Measurements from ENCODE around the gene AHI1.

The AHI1 gene

DNA sequence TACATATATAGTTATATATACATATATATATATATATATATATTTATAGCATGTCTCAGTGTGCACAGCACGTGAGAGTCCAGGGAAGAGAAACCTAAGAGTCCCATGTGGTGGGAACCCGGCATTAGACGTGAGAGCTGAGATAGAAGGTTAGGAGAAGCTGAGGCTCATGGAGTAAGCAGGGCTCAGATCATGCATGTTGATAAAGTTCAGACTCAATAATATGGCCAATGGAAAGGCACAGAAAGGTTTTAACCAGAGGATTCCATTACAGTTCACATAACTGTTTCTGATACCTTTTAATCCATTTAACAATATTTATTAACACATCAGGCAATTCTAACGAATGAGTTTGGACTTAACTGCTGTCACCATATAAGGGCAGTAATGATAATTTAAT is 173.0 kb downstream of the AHI1 start:
- no peak for DNase-seq

DNA sequence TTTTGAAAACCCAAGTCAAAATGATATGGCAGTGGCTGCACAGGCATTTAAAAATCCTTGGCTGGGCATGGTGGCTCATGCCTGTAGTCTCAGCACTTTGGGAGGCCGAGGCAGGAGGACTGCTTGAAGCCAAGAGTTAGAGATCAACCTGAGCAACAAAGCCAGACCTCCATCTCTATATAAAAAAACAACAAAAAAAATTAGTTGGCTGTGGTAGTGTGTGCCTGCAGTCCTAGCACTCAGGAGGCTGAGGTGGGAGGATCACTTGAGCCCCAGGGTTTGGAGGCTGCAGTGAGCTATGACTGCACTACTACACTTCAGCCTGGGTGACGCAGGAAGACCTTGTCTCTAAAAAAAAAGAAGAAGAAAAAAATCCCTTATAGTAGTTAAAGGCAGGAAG is 173.6 kb downstream of the AHI1 start:
- no peak for DNase-seq

DNA sequence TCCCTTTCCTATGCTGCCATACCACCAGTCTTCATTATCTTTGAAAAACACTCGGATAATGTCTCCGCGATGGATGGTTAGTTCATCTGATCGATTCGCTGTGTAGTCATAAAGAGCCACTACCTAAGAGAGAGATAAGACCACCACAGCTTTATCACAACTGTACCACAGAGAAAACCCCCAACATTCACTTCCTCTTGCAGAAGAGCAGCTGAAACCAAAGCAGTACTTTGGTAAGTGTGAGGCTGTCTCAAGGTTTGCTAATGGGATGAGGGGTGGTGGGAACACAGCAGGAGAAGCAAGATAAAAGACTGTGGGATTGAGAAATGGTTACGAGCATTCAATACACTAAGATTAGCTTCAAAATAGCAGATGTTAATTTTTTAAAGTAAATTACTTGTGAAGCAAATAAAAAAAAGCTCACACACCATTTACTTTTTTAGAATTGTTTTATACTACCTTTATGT is 174.3 kb downstream of the AHI1 start:
- no peak for DNase-seq

DNA sequence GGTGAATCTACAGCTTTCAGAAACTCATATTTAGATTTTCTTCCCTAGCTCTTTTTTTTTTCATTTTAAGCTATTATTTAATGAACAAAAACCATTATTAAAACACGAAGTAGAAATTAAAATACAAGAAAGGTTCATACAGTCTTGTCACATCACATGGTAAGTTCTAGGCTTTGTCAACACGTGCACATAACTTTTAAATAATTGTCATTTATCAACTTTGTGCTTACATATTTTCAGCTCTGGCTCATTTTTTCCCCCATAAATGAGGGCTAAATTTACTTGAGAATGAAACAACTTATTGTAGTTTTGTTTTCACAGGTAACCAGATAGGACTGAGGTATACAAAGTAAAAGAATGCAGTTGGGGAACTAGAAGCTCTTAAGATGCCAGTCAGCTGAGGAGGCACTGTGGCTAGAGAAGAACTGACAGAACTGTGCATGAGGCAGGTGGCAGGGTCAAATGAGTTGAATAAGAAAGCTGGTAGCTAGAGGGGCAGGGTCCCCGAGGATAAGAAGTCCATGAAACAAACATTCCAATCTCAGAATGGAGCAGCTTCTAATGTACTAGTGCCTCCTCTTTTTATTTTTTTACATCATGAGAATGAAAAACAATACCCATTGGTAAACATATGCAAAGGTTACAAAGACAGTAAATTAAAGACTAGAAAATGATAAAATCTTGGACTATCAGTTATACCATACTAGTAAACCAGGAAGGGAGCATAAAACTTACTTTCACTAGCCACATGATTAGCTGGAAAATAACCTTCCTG is 174.9 kb downstream of the AHI1 start:
- no peak for DNase-seq

DNA sequence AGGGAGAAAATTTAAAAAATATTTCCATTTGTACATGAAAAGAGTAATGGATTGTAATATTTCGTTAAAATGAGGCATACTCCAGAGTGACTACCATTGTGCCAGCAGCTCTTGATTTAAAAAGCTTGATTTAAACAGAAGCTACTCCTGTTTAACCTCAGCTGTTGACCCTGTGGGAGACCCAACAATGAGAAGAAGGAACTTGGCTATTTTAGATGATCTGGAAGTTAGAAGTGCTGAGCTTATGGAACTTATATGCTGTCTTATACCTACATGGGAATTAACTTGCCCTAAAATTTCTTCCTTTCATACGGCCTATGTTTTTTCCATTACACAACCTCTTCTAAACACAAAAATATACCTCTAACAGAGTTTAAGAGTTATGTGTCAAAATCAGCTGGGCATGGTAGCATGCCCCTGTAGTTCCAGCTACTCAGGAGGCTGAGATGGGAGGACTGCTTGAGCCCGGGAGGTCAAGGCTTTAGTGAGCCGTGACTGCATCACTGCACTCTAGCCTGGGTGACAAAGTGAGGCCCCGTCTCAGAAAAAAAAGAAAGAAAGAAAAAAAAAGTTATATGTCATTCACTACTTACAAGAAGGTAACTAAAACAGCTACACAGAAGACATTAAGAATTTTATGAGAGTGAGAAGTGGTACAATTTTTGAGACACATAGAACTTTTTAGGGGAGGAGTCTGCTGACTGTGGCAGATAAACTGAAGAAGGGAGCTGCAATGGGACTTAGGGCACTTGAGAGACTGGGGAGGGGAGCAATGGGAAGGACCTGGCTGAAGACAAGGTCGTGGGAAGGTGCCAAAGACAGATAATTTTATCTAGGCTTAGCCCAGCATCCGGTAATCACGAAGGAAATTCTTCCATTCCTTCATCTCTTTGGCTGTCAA is 176.6 kb downstream of the AHI1 start:
- DNase-seq = no peak

DNA sequence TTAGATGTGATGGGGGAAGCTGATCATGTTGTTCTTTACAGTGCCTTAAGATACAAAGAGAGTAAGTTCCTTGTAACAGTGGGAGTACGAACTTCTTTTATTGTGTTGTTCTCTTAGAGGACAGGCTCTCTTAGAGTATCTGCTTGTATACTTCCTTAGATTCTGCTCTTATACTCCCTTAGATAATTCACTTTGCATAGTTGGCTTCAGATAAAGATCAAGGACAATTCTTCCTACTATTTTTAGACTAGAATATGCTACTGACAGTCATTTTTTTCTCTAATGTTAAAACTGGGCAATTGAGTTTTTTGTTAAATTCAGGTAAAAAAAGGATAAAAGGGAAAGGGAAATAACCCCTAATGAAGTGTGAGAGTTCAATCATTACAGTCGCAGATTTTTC is 177.7 kb downstream of the AHI1 start:
- DNase-seq = no peak

DNA sequence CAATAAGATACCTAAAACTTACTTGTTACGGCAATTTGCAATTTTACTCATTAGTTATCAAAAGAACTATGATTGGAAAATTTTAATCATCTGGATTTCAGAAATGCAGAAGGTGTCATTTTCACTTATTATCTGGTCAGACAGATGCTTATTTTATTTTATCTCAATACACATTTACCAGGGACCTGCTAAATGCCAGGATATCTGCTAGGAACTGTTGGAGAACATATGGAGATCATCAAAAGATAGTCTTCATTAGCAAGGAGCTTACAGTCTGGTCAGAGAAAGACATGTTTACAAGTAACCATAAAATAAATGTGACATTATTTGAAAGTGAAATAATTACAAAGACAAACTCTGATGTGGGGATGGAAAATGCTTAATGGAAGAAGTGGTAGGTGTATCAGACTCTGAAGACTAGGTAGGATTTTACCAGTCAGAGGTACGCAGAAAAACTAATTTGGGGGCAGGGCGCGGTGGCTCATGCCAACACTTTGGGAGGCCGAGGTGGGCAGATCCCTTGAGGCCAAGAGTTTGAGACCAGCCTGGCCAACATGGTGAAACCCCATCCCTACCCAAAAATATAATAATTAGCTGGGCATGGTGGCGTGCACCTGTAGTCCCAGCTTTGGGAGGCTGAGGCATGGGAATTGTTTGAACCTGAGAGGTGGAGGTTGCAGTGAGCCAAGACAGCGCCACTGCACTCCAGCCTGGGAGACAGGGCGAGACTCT is 178.6 kb downstream of the AHI1 start:
- no peak for DNase-seq

DNA sequence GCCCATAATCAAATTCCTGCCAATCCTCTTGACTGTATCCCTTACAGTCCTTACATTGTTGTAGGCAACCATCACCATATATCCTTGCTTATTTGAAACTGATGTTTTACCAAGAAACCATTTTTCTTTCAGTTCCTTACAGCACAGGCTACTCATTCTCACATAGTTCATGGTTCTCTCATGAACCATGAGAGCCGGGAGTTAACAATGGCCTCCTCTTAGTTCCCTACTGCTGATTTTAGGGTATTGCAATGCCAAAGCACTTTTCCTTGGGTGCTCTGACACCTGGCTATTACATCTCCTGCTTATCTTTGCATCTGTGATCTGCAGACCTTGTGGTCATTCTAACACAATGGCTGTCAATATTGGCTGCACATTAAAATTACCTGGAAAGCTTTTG is 183.0 kb downstream of the AHI1 start:
- no peak for DNase-seq

DNA sequence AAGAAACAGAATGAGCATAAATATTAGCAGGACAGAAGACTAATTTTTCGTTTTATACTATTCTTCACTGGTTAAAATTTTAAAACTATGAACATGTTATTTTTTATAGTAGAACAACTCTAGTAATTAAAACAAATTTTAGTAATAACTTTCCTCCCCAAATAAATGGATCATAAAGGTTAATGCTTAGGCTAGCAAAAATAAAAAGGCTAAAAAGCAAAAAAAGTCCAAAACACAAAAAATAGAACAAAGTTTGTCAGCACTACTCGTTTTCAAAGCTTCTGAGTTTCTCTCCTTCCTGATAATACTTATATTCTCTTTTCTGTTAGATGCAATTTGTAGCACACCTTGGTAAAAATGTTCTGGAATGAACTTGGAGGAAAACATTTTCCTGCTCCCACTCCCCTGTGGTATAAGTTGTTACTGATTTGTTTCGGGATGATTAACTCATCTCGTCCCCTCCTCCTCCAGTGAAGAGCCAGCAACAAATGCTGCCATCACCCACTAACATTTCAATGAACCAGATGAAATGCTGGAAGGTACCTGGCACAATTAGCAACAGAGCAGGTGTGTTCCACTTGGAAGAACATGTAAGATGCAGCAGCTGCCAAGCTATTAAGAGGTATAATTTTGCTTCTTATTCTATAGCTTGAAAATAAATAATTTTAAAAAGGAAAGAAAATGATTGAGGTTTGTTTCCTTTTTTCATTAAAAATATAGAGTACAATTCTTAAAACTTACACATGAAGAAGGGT is 185.9 kb downstream of the AHI1 start:
- DNase-seq = peak; percentile 70

DNA sequence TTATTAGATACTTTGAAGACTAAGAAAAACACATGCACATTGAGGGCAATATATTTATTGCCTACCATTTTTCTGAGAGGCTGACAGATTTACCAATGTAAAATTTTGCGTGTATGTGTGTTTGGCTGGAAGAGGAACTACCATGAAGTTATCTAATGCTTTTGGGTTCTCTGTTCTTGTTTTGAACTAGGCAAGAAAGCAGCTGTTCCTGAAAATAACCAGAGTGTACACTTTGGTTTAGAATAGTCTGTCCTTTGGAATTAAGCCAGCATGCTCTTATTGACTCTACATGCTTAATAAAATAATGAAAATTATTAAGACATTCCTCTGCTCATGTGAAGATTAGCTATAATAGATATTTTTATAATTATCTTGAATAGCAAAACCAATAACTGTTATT is 187.2 kb downstream of the AHI1 start:
- DNase-seq = no peak

DNA sequence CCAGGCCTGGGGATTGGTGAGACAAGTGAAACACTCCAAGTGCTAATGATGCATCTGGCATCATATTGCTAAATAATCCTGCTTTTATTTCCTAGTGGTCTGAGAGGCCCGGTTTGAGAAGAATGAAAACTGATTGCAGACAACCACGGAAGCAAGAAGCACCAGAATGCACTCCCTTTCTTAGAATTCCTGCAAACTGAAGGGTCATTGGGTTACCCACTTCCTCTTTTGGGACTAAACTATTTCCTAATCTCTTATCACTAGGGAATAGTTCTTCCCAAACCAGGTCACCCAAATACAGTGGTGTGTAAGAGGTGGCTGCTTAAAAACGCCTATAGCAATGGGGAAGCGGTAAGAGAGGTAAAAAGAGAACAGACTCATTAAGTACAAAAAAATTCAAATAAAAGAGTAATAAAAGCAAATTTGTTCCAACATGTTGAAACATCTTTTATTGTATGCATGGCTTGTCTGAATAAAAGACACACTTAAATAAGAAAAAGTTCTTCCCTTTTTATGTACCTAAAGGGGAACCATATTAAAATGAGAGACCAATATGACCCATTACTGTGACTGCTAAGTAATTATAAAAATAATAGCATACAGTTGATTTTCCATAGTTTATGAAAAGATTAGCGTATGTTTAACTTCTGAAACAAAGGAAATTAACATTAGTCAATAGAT is 190.7 kb downstream of the AHI1 start:
- DNase-seq = no peak

DNA sequence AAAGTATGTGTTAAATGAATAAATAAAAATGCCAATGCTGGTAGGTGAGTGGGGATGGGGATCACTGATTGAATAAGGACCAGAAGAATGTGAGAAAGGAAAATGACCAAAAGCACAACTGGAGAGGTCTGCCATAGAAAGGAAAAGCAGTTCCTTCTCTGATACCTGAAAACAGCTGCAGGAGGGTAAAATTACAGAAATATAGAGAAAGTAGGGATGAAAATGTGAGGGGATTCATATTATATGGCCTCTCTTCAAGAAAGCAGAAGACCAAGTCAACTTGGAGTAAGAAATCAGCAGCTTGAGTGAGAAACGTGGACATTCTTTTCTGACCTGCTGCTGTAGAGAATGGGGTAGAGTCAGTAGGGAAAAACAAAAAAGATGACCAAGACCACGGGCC is 191.4 kb downstream of the AHI1 start:
- no peak for DNase-seq

DNA sequence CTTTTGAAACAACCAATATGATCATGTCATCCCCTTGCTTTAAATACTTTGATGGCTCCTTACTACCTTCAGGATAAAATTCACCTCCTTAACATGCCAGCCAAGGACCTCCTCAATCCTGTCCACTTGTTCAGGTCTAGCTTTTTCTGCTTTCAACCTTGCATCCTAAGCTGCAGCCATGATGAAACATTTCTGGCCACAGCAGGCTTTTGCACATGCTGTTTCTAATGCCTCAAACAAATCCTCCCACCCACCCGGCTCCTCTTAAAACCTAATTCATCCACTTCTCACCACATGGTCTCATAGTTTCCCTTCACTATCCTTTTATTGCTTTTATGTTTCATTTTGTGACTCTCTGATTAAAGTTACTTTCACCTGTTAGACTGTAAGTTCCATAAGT is 191.9 kb downstream of the AHI1 start:
- no peak for DNase-seq

DNA sequence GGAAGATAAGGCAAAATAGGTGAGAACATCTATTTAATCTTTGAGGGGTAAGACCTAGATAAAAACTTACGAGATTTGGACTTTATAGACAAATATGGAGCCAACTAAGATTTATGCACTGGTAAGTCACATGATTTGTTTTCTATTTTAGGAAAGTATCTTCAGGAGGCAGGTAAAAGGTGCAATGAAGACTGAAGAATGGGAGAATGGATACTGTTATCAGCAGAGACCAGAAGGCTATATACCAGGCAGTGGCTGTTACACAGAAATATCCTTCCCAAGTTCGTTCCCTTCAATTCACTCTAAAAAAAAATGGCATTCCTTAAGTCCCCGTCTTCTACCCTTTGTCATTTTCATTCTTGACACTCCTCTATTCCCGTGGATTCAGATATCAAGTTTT is 192.7 kb downstream of the AHI1 start:
- DNase-seq = no peak

DNA sequence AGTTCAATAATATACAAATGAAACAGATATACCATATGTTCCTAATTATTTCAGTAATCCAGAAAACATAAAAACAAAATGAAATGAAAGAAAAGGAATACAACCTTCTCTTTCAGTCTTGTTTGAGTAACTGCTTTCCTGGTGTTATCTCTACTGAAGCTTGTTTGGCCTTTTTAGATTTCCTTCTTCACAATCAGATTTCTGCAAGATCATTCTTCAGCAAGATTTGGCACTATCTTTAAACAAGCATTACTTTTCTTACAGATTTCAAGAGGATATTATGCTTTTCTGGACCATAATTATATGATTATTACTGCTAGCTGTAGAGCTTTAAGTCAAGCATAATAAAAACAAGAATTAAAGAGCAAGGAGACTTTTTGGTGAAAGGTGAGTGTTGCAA is 196.2 kb downstream of the AHI1 start:
- DNase-seq = no peak

DNA sequence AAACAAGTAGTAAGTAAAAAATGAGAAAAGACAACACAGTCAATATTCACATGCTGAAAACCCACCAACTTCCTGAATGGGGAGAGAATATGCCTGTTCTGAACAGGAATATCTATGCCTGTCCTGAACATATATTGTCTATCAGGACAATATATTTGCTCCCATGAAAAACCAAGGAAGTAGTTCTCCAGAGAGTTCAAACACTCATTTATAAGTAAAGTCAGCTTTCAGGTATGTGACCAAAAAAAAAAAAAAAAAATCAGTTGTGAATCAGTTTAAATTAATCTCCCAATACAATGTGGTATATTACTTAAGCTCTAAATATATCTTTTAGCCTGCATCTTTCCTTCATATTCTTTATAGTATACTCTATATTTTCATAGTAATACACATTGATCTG is 197.0 kb downstream of the AHI1 start:
- no peak for DNase-seq

DNA sequence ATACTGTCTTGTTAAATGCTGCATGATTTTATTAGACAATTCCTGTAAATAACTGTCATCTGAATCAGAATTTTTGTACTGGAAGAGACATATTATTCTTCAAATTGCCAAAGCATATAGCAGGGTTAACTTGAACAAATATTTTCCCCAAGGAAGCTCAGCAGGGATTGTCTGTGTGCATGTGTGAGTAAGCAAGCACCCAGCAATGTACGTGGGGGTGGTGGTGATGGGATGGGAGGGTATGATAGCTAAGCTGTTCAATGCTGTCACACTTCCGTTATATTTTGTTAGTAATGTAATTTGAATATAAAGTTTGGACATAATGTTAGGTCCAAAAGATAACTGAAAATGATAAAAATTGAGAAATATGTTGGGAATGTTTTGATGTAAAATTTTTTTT is 198.3 kb downstream of the AHI1 start:
- no peak for DNase-seq

DNA sequence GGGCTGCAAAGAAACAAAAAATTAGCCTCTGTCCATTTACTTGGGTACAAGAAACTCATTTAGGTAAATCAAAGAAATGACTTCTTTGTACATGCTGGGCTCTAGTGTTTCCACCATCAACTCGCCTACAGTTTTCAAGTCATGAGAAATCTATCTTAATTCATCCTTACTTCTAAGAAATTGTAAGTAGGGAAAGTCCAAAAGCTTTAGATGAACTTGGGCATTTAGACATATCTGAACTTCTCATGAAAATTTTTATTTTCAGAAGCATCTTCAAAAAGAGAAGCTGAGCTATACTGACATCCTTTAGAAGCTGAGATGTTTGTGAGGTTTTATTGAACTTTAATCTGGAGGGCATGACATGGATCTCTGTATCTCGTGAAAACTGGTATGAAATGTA is 199.1 kb downstream of the AHI1 start:
- DNase-seq = no peak

DNA sequence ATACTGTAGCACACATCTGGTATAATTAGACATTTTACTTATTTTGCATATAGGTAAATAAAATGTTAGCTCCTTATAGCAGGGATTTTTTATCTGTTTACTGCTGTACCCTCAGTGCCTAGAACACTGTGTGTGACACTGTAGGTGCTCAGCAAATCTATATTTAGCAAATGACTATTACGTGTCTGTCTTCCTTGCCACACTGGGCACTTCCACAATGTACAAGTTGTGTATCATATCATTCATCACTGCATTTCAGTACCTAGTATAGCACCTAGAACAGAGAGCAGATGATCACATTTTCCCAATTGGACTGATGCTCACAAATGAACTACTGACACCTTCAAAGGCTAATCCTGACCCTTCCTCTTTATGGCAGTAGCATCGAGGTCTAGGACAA is 200.8 kb downstream of the AHI1 start:
- DNase-seq = no peak

DNA sequence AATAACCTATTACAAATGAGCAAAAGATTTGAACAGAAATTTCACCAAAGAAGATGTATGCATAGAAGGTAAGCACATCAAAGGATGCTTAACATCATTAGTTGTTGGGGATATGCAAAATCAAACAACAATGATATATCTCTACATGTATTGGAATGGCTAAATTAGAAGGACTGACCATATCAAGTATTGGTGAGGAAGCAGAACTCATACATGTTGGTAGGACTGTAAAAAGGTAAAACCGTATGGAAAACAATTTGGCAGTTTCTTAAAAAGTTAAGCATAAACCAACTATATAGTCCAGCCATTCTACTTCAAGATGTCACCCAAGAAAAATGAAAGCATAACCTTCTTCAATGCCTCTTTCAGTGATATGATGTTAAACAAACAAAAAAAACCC is 202.5 kb downstream of the AHI1 start:
- DNase-seq = no peak

DNA sequence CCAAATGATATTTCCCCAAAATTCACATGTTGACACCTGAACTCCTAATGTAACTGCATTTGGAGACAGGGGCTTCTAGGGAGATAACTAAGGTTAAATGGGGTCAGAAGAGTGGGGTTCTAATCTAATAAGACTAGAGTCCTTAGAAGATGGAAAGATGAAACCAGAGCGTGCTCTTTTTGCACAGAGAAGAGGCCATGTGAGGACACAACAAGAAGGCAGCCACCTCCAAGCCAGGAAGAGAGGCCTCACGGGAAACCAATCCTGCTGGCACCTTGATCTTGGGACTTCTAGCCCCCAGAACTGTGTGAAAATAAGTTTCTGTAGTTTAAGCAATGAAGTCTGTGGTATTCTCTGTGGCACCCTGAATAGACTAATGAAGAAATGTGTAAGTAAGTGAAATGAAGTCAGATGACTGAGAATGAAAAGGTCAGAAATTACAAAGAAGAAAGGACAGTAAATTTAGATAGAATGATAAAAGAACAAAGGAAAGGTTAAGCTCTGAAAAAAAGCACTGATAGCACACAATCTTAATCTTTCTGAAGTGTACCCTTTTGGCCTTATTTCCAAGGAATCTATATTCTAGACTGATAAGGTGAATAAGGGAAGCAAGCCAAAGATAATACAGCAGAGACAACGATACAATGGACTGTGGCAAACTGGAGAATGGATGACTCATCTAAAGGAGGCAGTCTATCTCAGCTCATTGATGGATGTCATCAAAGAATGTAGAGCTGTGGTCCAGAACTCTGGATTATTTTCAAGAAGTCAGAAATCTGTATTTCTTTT is 206.1 kb downstream of the AHI1 start:
- DNase-seq = no peak

Data from NCI-H1436 (cell line).